Breast epithelium (tissue), 3 donors: ENCODE measurements around the gene KCNG2.

Experiments
- CTCF ChIP-seq, 3 donors: fragments of 450-650 bp; IDR thresholded peaks; one replicate each; pipeline ENCODE4 v1.5.1; 2016 to 2017; ENCODE audit warnings: antibody characterized with exemption in 3 of 3, mild to moderate bottlenecking in 3 of 3, moderate library complexity in 3 of 3
- POLR2AphosphoS5 ChIP-seq, 3 donors: sonication (generic); formaldehyde crosslinking; IDR thresholded peaks; one replicate each; pipeline ENCODE4 v1.6.1; 2017; ENCODE audit warnings: antibody characterized with exemption in 3 of 3

- no peak for TF ChIP-seq CTCF (IDR thresholded peaks at IDR 0.05)
- TF ChIP-seq POLR2AphosphoS5 (IDR thresholded peaks at IDR 0.05), result no peak
Observed at GRCh38 chr18:79916128-79916494, 118.4 kb downstream of the KCNG2 start.
